ENCODE results near the gene CCDC50.
A peak's percentile ranks its signal among the peaks of the same experiment; 100 is the strongest.

CCDC50 gene

GRCh38 chr3:191339316-191339917 lies 10.2 kb downstream of the CCDC50 start:
- Histone ChIP-seq H3K36me3 (ENCODE audit: insufficient read depth, low read length) (no peaks in the 10 kb centered on the region), H3K27ac (ENCODE audit: low read depth, low read length) (no peak overlapping the region), H3K9me3 (ENCODE audit: low read length) (no peaks in the 10 kb centered on the region), H3K27me3 (ENCODE audit: control insufficient read depth in 1 of 2, insufficient read depth in 2 of 2, low read length in 2 of 2) (no peaks in the 10 kb centered on the region), H3K4me1 (ENCODE audit: insufficient read depth, low read length) (peaks cover 68% of the 10 kb centered on the region), H3K4me3 (ENCODE audit: low read depth in 1 of 2, low read length in 2 of 2) (no peak overlapping the region), H3K9ac (ENCODE audit: low read length) (no peak overlapping the region)

DNA sequence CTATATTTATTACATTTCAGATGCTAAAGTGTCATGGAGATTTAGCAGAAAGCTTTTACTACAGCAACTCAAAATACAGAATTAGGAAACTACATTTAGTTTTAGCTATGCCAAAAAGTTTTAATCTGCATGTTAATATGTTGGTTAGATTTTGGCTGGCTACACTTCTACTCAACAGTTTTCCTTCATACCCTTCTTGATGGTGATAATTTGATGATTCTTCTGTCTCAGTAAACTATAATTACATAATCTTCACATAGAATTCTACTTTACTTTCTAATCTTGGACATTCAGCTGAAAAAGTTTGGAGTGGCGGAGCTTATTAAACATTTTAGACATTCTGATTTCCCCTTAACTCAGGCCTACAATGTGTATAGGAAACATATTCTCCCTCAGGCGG lies 11.2 kb downstream of the CCDC50 start:
- Histone ChIP-seq H3K9me3 (ENCODE audit: low read length) (no peaks in the 10 kb centered on the region), H3K4me1 (ENCODE audit: insufficient read depth, low read length) (peaks cover 76% of the 10 kb centered on the region), H3K27me3 (ENCODE audit: control insufficient read depth in 1 of 2, insufficient read depth in 2 of 2, low read length in 2 of 2) (no peaks in the 10 kb centered on the region), H3K27ac (ENCODE audit: low read depth, low read length) (no peak overlapping the region), H3K4me3 (ENCODE audit: low read depth in 1 of 2, low read length in 2 of 2) (no peak overlapping the region), H3K9ac (ENCODE audit: low read length) (no peak overlapping the region), H3K36me3 (ENCODE audit: insufficient read depth, low read length) (no peaks in the 10 kb centered on the region)

DNA sequence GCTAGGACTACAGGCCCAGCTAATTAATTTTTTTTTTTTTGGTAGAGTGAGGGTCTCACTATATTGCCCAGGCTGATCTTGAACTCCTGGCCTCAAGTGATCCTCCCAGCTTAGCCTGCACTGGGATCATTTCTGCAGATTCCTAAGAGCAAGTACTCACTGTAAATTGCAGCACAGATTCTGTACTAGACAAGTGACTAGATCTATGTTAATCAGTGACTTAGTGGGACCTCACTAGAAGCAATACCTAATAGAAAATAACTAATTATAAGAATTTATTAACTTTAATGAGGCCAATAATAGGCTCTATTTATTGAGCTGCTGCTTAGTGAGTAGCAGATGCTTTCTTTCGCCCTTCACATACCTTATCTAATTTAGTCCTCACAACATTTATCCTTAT lies 11.8 kb downstream of the CCDC50 start:
- Histone ChIP-seq H3K9me3 (ENCODE audit: low read length) (no peaks in the 10 kb centered on the region), H3K27me3 (ENCODE audit: control insufficient read depth in 1 of 2, insufficient read depth in 2 of 2, low read length in 2 of 2) (no peaks in the 10 kb centered on the region), H3K36me3 (ENCODE audit: insufficient read depth, low read length) (no peaks in the 10 kb centered on the region), H3K27ac (ENCODE audit: low read depth, low read length) (no peak overlapping the region), H3K4me3 (ENCODE audit: low read depth in 1 of 2, low read length in 2 of 2) (no peak overlapping the region), H3K9ac (ENCODE audit: low read length) (no peak overlapping the region), H3K4me1 (ENCODE audit: insufficient read depth, low read length) (peaks cover 80% of the 10 kb centered on the region)

GRCh38 chr3:191342006-191342405 lies 12.8 kb downstream of the CCDC50 start:
- H3K27ac ChIP-seq (ENCODE audit: low read depth, low read length): no peak overlapping the region
- H3K9me3 ChIP-seq (ENCODE audit: low read length): no peaks in the 10 kb centered on the region
- H3K27me3 ChIP-seq (ENCODE audit: control insufficient read depth in 1 of 2, insufficient read depth in 2 of 2, low read length in 2 of 2): no peaks in the 10 kb centered on the region
- no peaks in the 10 kb centered on the region for H3K36me3 ChIP-seq (ENCODE audit: insufficient read depth, low read length)
- H3K9ac ChIP-seq (ENCODE audit: low read length): no peak overlapping the region
- peaks cover 71% of the 10 kb centered on the region for H3K4me1 ChIP-seq (ENCODE audit: insufficient read depth, low read length)
- peak overlapping the region in 1 of 2 donors; percentile 6 for H3K4me3 ChIP-seq (ENCODE audit: low read depth in 1 of 2, low read length in 2 of 2)

DNA sequence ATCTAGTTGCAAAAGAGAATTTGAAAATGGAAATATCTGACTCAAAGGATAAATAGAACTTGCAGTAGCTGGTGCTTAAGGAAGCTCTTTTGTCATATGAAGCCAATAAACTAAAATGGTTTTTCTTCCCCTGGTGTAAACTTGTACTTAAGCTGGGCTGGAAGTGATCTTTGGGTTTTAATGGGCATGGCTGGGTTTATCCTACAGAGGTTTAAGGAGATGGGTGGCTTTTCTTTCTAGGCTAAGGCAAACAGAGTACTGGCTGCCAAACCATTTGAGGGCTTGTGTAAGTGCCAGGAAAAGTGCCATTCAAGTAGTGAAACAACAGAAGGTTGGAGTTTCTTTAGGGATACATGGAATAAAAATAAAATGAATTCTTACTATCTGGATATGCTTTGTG lies 13.2 kb downstream of the CCDC50 start:
- Histone ChIP-seq H3K27ac (ENCODE audit: low read depth, low read length) (no peak overlapping the region), H3K4me3 (ENCODE audit: low read depth in 1 of 2, low read length in 2 of 2) (peak overlapping the region in 1 of 2 donors; percentile 6), H3K9me3 (ENCODE audit: low read length) (no peaks in the 10 kb centered on the region), H3K9ac (ENCODE audit: low read length) (no peak overlapping the region), H3K4me1 (ENCODE audit: insufficient read depth, low read length) (peaks cover 73% of the 10 kb centered on the region), H3K27me3 (ENCODE audit: control insufficient read depth in 1 of 2, insufficient read depth in 2 of 2, low read length in 2 of 2) (no peaks in the 10 kb centered on the region), H3K36me3 (ENCODE audit: insufficient read depth, low read length) (no peaks in the 10 kb centered on the region)

- Histone ChIP-seq H3K4me1 (ENCODE audit: insufficient read depth, low read length) (peaks cover 77% of the 10 kb centered on the region), H3K27me3 (ENCODE audit: control insufficient read depth in 1 of 2, insufficient read depth in 2 of 2, low read length in 2 of 2) (no peaks in the 10 kb centered on the region), H3K4me3 (ENCODE audit: low read depth in 1 of 2, low read length in 2 of 2) (no peak overlapping the region), H3K9me3 (ENCODE audit: low read length) (no peaks in the 10 kb centered on the region), H3K36me3 (ENCODE audit: insufficient read depth, low read length) (no peaks in the 10 kb centered on the region), H3K9ac (ENCODE audit: low read length) (no peak overlapping the region), H3K27ac (ENCODE audit: low read depth, low read length) (no peak overlapping the region)
Measured at GRCh38 chr3:191343115-191343514, 13.9 kb downstream of the CCDC50 start.

DNA sequence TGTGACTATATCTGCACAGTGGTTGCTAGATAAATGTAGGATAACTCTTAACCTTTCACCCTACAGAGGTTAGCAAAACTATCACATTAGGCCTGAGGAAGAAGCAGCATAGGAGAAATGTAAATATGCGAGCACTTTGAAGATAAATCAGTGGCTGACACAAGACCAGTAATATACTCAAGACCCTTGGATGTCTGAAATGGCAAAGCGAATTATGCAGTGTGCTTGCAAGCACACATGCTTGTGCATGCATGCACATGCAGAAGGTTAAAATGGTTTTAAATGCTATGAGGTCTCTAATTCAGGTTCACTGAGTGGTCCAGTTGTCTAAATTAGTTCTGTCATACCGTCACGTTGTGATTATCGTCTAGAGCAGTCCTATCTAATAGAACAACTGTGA lies 14.7 kb downstream of the CCDC50 start:
- H3K9ac ChIP-seq (ENCODE audit: low read length): no peak overlapping the region
- no peaks in the 10 kb centered on the region for H3K9me3 ChIP-seq (ENCODE audit: low read length)
- H3K36me3 ChIP-seq (ENCODE audit: insufficient read depth, low read length): no peaks in the 10 kb centered on the region
- H3K27ac ChIP-seq (ENCODE audit: low read depth, low read length): no peak overlapping the region
- no peak overlapping the region for H3K4me3 ChIP-seq (ENCODE audit: low read depth in 1 of 2, low read length in 2 of 2)
- peaks cover 77% of the 10 kb centered on the region for H3K4me1 ChIP-seq (ENCODE audit: insufficient read depth, low read length)
- no peaks in the 10 kb centered on the region for H3K27me3 ChIP-seq (ENCODE audit: control insufficient read depth in 1 of 2, insufficient read depth in 2 of 2, low read length in 2 of 2)

DNA sequence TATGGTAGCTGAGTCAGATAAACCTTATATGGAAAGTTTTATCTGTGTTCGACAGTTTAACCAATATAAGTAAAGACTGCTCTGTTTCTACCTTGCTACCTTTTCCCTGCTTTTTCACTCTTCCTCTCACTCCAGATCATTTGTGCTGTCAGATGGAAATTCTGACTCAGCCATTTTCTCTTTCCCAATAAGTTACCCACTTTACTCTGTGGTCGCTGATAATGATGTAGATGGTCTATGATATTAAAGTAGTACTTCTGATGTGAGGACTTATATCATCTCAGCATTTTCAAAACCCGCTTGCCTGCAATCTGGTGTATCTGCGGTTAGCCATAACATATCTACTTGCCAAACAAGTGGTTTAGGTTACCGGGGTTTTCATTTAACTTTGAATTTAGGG lies 16.1 kb downstream of the CCDC50 start:
- H3K36me3 ChIP-seq (ENCODE audit: insufficient read depth, low read length): no peaks in the 10 kb centered on the region

DNA sequence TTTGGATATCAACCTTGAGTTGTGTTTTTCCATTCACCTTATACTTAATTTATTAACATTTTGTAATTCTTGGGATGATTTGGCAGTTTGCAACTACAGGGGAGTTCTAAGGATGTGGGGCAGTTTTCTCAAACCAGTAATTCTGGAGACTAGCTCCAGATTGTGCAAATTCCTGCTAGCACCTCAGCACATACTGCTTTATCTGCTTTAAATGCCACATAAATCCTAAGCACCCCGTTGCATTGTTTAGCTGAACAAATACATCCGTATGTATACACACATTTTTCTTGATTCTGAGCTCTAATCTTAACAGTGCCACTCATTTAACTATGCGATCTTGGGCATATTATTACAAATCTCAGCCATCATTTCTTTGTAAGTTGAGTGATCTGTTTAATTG lies 18.0 kb downstream of the CCDC50 start:
- no peak overlapping the region for H3K9ac ChIP-seq (ENCODE audit: low read length)
- H3K27me3 ChIP-seq (ENCODE audit: control insufficient read depth in 1 of 2, insufficient read depth in 2 of 2, low read length in 2 of 2): no peaks in the 10 kb centered on the region
- peaks cover 77% of the 10 kb centered on the region for H3K4me1 ChIP-seq (ENCODE audit: insufficient read depth, low read length)
- no peaks in the 10 kb centered on the region for H3K36me3 ChIP-seq (ENCODE audit: insufficient read depth, low read length)
- no peak overlapping the region for H3K4me3 ChIP-seq (ENCODE audit: low read depth in 1 of 2, low read length in 2 of 2)
- no peak overlapping the region for H3K27ac ChIP-seq (ENCODE audit: low read depth, low read length)
- H3K9me3 ChIP-seq (ENCODE audit: low read length): no peaks in the 10 kb centered on the region

More for the DNA sequence above, 16.1 kb downstream of the CCDC50 start:
- Histone ChIP-seq H3K9me3 (ENCODE audit: low read length) (no peaks in the 10 kb centered on the region), H3K27me3 (ENCODE audit: control insufficient read depth in 1 of 2, insufficient read depth in 2 of 2, low read length in 2 of 2) (no peaks in the 10 kb centered on the region), H3K4me1 (ENCODE audit: insufficient read depth, low read length) (peaks cover 77% of the 10 kb centered on the region), H3K9ac (ENCODE audit: low read length) (no peak overlapping the region), H3K27ac (ENCODE audit: low read depth, low read length) (no peak overlapping the region), H3K4me3 (ENCODE audit: low read depth in 1 of 2, low read length in 2 of 2) (no peak overlapping the region)

DNA sequence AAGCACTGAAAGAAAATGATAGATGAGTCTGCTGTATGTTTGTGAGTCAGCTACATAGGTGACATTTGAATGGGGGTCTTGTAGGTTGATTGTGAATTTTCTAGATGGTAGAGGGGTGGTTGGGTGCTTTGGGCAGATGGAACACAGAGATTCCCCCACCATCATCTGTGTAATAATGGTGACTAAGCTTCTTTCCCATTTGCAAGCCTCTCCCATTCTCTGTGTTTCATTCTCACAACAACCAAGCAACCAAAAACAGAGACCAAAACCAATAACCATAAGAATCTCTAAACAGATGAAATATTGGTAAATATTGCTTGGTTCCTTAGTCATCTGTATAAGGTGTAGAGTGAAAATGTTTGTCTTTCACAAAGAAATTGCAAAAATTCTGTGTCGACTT lies 18.9 kb downstream of the CCDC50 start:
- Histone ChIP-seq H3K4me3 (ENCODE audit: low read depth in 1 of 2, low read length in 2 of 2) (no peak overlapping the region), H3K27ac (ENCODE audit: low read depth, low read length) (no peak overlapping the region), H3K9ac (ENCODE audit: low read length) (no peak overlapping the region), H3K4me1 (ENCODE audit: insufficient read depth, low read length) (peaks cover 76% of the 10 kb centered on the region), H3K27me3 (ENCODE audit: control insufficient read depth in 1 of 2, insufficient read depth in 2 of 2, low read length in 2 of 2) (no peaks in the 10 kb centered on the region), H3K9me3 (ENCODE audit: low read length) (no peaks in the 10 kb centered on the region), H3K36me3 (ENCODE audit: insufficient read depth, low read length) (no peaks in the 10 kb centered on the region)

- Histone ChIP-seq H3K9me3 (ENCODE audit: low read length) (no peaks in the 10 kb centered on the region), H3K27ac (ENCODE audit: low read depth, low read length) (no peak overlapping the region), H3K9ac (ENCODE audit: low read length) (no peak overlapping the region), H3K4me3 (ENCODE audit: low read depth in 1 of 2, low read length in 2 of 2) (peak overlapping the region in 1 of 2 donors; percentile 12), H3K27me3 (ENCODE audit: control insufficient read depth in 1 of 2, insufficient read depth in 2 of 2, low read length in 2 of 2) (no peaks in the 10 kb centered on the region), H3K4me1 (ENCODE audit: insufficient read depth, low read length) (peaks cover 69% of the 10 kb centered on the region), H3K36me3 (ENCODE audit: insufficient read depth, low read length) (no peaks in the 10 kb centered on the region)
Measured at GRCh38 chr3:191350396-191351090, 21.3 kb downstream of the CCDC50 start.

DNA sequence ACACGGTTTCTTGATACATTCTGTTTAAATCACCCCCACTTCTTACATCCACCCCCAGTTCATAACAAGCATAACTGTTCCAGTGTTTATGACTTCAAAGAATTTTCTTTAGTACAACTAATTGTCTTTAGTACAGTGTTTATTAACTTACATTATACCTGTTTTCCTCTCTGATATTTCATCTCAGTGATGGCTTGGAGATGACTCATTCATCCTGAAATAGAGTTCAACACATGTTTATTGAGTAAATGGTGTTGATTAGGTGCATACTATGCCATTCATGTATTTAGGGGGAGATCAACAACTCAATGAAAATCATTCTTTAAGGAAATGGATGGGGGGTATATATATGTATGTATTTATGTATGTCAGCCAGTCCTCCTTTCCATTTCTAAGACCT lies 22.8 kb downstream of the CCDC50 start:
- Histone ChIP-seq H3K36me3 (ENCODE audit: insufficient read depth, low read length) (no peaks in the 10 kb centered on the region), H3K9me3 (ENCODE audit: low read length) (no peaks in the 10 kb centered on the region), H3K9ac (ENCODE audit: low read length) (no peak overlapping the region), H3K27me3 (ENCODE audit: control insufficient read depth in 1 of 2, insufficient read depth in 2 of 2, low read length in 2 of 2) (no peaks in the 10 kb centered on the region), H3K4me3 (ENCODE audit: low read depth in 1 of 2, low read length in 2 of 2) (no peak overlapping the region), H3K4me1 (ENCODE audit: insufficient read depth, low read length) (peaks cover 81% of the 10 kb centered on the region), H3K27ac (ENCODE audit: low read depth, low read length) (no peak overlapping the region)
